ENCODE data around the gene UBTD1. TPM values are rescaled to one million over a fixed set of nuclear protein-coding genes. Genes with fewer than 3 reads are reported as not detected.

The UBTD1 gene
- total RNA-seq, 2 donors from 2014 or later = 10.0 to 93.8 TPM

GRCh38 chr10:97563337-97563736, 64.6 kb downstream of the UBTD1 start:
- no peak overlapping the region for H3K4me3 ChIP-seq
- H3K9me3 ChIP-seq = no peaks in the 10 kb centered on the region
- H3K27ac ChIP-seq = no peak overlapping the region
- WGBS = 97% methylated on average over 4 of the region's 4 CpGs
- TF ChIP-seq POLR2AphosphoS5 (IDR thresholded peaks at IDR 0.05) = no peak
- TF ChIP-seq, protein P1, sequence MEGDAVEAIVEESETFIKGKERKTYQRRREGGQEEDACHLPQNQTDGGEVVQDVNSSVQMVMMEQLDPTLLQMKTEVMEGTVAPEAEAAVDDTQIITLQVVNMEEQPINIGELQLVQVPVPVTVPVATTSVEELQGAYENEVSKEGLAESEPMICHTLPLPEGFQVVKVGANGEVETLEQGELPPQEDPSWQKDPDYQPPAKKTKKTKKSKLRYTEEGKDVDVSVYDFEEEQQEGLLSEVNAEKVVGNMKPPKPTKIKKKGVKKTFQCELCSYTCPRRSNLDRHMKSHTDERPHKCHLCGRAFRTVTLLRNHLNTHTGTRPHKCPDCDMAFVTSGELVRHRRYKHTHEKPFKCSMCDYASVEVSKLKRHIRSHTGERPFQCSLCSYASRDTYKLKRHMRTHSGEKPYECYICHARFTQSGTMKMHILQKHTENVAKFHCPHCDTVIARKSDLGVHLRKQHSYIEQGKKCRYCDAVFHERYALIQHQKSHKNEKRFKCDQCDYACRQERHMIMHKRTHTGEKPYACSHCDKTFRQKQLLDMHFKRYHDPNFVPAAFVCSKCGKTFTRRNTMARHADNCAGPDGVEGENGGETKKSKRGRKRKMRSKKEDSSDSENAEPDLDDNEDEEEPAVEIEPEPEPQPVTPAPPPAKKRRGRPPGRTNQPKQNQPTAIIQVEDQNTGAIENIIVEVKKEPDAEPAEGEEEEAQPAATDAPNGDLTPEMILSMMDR (IDR thresholded peaks at IDR 0.05) = no peak
- no peak for TF ChIP-seq POLR2A (IDR thresholded peaks at IDR 0.05)
- no peaks in the 10 kb centered on the region for H3K36me3 ChIP-seq
- H3K4me1 ChIP-seq (replicated peaks) = no peaks in the 10 kb centered on the region
- H3K27me3 ChIP-seq (replicated peaks; ENCODE audit: insufficient read depth) = no peaks in the 10 kb centered on the region
- intact Hi-C loops (cut with DNase I) = no loop called here
- no peak for DNase-seq (ENCODE audit: low spot score)

GRCh38 chr10:97564776-97565175, 66.1 kb downstream of the UBTD1 start:
- Histone ChIP-seq H3K4me1 (replicated peaks) (no peaks in the 10 kb centered on the region), H3K27me3 (replicated peaks; ENCODE audit: insufficient read depth) (no peaks in the 10 kb centered on the region), H3K27ac (no peak overlapping the region), H3K4me3 (no peak overlapping the region), H3K36me3 (no peaks in the 10 kb centered on the region), H3K9me3 (no peaks in the 10 kb centered on the region)
- WGBS = 88% methylated on average over 4 of the region's 4 CpGs
- DNase-seq (ENCODE audit: low spot score) = no peak
- intact Hi-C loops (cut with DNase I) = no loop called here
- TF ChIP-seq POLR2AphosphoS5 (IDR thresholded peaks at IDR 0.05) (no peak), POLR2A (IDR thresholded peaks at IDR 0.05) (no peak)
- TF ChIP-seq, protein P1 (IDR thresholded peaks at IDR 0.05) = no peak

DNA sequence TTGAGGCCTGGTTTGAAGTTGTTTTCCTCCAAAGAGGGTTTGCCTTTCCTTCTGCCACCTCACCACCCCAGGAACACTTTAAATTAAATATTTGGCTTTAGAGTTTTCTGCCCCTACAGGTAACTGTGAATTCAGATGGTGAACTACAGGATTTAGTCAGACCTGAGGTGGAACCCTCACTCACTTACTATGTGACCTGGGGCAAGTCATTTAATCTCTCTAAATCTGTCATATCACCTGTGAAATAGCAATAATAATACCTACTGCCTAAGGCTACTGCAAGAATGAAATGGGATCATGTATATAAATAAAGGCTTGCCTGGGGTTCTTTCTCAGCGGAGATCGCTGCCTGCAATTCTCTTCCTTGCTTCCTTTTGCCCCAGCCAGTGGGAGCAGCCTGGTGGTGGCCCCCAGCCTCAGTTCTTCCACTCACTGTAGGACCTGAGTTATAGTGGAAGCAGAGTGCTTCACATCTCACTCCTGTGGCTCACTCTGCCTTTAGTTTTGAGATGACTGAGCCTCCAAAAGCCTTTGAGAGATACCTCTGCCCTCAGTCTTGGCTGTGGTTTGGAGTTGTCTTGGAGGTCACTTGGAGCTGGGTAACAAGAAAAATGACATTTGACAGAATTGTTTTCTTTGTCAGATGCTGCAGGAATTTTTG, 67.7 kb downstream of the UBTD1 start:
- Histone ChIP-seq H3K9me3 (no peaks in the 10 kb centered on the region), H3K4me1 (replicated peaks) (no peaks in the 10 kb centered on the region), H3K27ac (no peak overlapping the region), H3K27me3 (replicated peaks; ENCODE audit: insufficient read depth) (no peaks in the 10 kb centered on the region), H3K36me3 (no peaks in the 10 kb centered on the region), H3K4me3 (no peak overlapping the region)
- intact Hi-C loops (cut with DNase I) = no loop called here
- no peak for DNase-seq (ENCODE audit: low spot score)
- 89% methylated on average over 2 of the region's 2 CpGs for WGBS
- TF ChIP-seq, protein P1 (IDR thresholded peaks at IDR 0.05) = no peak
- TF ChIP-seq POLR2A (IDR thresholded peaks at IDR 0.05) = no peak
- TF ChIP-seq POLR2AphosphoS5 (IDR thresholded peaks at IDR 0.05) = no peak

DNA sequence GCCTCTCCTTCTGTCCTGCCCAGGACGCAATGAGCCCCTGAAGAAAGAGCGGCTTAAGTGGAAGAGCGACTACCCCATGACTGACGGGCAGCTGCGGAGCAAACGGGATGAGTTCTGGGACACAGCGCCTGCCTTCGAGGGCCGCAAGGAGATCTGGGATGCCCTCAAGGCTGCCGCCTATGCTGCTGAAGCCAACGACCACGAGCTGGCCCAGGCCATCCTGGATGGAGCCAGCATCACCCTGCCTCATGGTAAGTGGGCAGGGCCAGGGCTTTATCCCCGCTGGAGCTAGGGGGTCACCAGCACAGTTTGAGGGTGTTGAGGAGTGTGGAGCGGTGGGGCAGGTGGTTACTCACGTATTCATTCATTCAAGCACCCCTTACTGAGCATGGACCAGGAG, 69.2 kb downstream of the UBTD1 start:
- intact Hi-C loops (cut with DNase I) = no loop called here
- WGBS = 97% methylated on average over 15 of the region's 15 CpGs
- Histone ChIP-seq H3K4me3 (no peak overlapping the region), H3K27ac (no peak overlapping the region), H3K27me3 (replicated peaks; ENCODE audit: insufficient read depth) (no peaks in the 10 kb centered on the region), H3K4me1 (replicated peaks) (no peaks in the 10 kb centered on the region), H3K36me3 (no peaks in the 10 kb centered on the region), H3K9me3 (no peaks in the 10 kb centered on the region)
- DNase-seq (ENCODE audit: low spot score) = no peak
- TF ChIP-seq, protein P1 (IDR thresholded peaks at IDR 0.05) = no peak
- no peak for TF ChIP-seq POLR2AphosphoS5 (IDR thresholded peaks at IDR 0.05)
- no peak for TF ChIP-seq POLR2A (IDR thresholded peaks at IDR 0.05)

DNA sequence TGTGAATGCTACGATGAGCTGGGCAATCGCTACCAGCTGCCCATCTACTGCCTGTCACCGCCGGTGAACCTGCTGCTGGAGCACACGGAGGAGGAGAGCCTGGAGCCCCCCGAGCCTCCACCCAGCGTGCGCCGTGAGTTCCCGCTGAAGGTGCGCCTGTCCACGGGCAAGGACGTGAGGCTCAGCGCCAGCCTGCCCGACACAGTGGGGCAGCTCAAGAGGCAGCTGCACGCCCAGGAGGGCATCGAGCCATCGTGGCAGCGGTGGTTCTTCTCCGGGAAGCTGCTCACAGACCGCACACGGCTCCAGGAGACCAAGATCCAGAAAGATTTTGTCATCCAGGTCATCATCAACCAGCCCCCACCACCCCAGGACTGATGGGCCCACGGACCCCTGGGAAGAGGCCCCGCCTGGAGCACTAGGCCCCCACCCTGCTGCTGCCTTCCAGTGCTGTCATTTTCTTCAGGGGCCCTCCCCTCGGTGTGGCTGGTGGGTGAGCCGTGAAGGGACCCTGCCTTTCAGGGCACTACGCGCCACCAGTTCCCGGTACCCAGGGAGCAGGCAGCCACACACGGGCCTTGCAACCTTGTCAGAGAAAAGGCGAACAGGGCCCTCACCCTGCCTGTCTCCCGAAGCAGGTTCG, 71.5 kb downstream of the UBTD1 start:
- Histone ChIP-seq H3K27ac (no peak overlapping the region), H3K4me3 (no peak overlapping the region), H3K9me3 (no peaks in the 10 kb centered on the region), H3K27me3 (replicated peaks; ENCODE audit: insufficient read depth) (no peaks in the 10 kb centered on the region), H3K4me1 (replicated peaks) (no peaks in the 10 kb centered on the region), H3K36me3 (no peaks in the 10 kb centered on the region)
- TF ChIP-seq, protein P1 (IDR thresholded peaks at IDR 0.05) = no peak
- TF ChIP-seq POLR2AphosphoS5 (IDR thresholded peaks at IDR 0.05) (no peak), POLR2A (IDR thresholded peaks at IDR 0.05) (no peak)
- intact Hi-C loops (cut with DNase I) = no loop called here
- WGBS = 92% methylated on average over 26 of the region's 33 CpGs
- no peak for DNase-seq (ENCODE audit: low spot score)
